Astrocyte of the spinal cord (primary cell): ENCODE results near the gene SFT2D3.

Experiments used
- DNase-seq: peaks from one replicate; pipeline ENCODE4 v3.0.0; 2011; ENCODE audit warnings: low read depth, low spot score
- H3K4me3 ChIP-seq: 2 replicates; pipeline ENCODE4 v1.5.1; 2011; ENCODE audit warnings: low read depth, mild to moderate bottlenecking, low read length, moderate library complexity
- in situ Hi-C: cut with HindIII; loops from 2 replicates; pipeline ENCODE4 v1.10.0; 2017; ENCODE audit warnings: low sequenced_read_pairs
- TF ChIP-seq, protein P1 (sequence below): IDR thresholded peaks from 2 replicates; pipeline ENCODE4 v1.5.1; 2012; ENCODE audit warnings: low read depth, mild to moderate bottlenecking, low read length, inconsistent platforms

Gene SFT2D3

GRCh38 chr2:127678531-127678930 lies 22.8 kb upstream of the SFT2D3 start:
- in situ Hi-C loops = no loop called here
- no peak overlapping the region for H3K4me3 ChIP-seq
- no peak for DNase-seq
- TF ChIP-seq, protein P1, sequence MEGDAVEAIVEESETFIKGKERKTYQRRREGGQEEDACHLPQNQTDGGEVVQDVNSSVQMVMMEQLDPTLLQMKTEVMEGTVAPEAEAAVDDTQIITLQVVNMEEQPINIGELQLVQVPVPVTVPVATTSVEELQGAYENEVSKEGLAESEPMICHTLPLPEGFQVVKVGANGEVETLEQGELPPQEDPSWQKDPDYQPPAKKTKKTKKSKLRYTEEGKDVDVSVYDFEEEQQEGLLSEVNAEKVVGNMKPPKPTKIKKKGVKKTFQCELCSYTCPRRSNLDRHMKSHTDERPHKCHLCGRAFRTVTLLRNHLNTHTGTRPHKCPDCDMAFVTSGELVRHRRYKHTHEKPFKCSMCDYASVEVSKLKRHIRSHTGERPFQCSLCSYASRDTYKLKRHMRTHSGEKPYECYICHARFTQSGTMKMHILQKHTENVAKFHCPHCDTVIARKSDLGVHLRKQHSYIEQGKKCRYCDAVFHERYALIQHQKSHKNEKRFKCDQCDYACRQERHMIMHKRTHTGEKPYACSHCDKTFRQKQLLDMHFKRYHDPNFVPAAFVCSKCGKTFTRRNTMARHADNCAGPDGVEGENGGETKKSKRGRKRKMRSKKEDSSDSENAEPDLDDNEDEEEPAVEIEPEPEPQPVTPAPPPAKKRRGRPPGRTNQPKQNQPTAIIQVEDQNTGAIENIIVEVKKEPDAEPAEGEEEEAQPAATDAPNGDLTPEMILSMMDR = no peak

DNA sequence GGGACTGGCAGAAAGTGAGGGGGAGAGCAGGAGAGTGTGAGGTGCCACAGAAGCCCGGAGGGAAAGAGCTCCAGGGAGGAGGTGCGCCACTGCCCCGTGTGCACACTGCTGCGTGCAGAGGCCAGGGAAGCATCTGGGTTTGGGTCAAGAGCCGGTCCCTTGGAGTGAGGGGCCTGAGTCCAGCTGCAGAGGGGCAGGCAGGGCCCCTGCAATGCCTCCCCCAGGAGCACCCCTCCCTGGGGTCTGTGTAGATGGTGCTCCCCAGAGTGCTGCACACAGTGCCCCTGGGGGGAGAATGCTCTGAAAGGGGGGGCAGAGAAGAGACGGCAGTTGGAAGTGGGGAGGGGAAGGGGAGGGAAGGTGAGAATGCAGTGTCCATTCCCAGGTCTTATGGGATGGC lies 22.3 kb upstream of the SFT2D3 start:
- in situ Hi-C loops = no loop called here
- no peak overlapping the region for H3K4me3 ChIP-seq
- TF ChIP-seq, protein P1 = no peak
- no peak for DNase-seq

- in situ Hi-C loops = no loop called here
- DNase-seq = no peak
- H3K4me3 ChIP-seq = no peak overlapping the region
- TF ChIP-seq, protein P1 = no peak
Observed at GRCh38 chr2:127679680-127680361, 21.5 kb upstream of the SFT2D3 start.

DNA sequence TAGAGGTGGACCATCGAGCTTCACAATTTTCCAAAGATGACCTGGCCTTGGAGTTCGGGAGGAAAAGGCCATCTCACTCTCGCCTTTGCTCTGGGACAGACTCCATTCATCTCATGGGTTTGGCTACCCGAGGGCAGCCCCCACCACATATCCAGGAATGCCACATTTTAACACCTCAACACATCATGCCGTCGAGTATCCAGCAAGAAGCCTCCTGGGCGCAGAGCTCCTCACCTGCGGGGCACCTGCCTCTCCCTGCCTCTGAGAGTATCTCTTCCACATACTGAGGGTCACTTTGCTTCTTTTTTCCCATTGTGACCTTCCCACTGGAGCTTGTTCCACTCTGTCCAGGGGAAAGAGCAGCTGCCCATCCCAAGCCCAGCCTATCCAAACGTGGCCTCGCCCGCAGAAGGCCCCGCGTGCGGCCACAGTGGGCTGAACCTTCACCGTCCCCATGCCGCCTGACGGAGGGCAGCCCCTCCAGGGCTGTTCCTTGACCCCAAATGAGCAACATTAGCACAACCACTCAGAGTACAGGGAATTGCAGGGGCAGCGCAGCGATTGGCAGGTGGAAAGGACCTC lies 20.5 kb upstream of the SFT2D3 start:
- TF ChIP-seq, protein P1 = no peak
- no peak overlapping the region for H3K4me3 ChIP-seq
- no peak for DNase-seq
- in situ Hi-C loops = no loop called here

GRCh38 chr2:127681288-127681804 lies 20.0 kb upstream of the SFT2D3 start:
- in situ Hi-C loops = no loop called here
- TF ChIP-seq, protein P1 = no peak
- DNase-seq = no peak
- no peak overlapping the region for H3K4me3 ChIP-seq

DNA sequence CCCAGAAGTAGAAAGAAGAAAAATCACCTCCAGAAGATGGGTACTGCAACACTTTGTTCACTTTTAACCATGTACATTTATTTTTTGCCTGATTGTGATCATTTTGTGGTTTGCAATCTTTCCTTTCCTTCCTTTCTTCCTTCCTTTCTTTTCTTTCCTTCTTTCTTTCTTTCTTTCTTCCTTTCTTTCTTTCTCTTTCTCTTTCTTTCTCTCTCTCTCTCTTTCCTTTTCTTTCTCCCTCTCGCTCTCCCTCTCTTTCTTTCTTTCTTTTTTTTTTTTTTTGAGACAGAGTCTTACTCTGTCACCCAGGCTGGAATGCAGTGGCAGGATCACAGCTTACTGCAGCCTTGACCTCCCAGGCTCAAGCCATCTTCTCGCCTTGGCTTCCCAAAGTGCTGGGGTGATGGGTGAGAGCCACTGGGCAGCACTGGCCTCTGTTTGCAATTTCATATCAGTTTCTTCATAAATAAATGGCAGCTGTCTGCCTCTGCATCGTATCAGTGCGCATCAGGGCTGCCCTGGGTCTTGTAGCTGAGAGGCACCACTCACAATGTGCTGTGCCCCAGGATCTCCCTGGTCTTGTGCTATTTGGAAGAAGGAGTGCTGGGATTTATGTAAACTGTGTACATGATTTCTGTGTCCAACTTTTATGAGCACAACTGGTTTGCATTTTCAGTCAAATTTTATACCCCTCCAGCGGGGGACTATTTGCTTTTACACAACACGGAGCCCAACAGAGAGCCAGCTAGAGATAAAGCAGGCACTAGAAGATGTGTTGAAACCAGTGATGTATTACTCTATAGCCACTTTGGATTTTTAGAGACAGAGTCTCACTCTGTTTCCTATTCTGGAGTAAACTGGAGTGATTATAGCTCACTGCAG lies 19.1 kb upstream of the SFT2D3 start:
- no peak overlapping the region for H3K4me3 ChIP-seq
- no peak for DNase-seq
- in situ Hi-C loops = no loop called here
- TF ChIP-seq, protein P1 = no peak
